ENCODE results near the gene MYBPHL.

Gene MYBPHL

GRCh38 chr1:109272021-109272799 lies 34.6 kb downstream of the MYBPHL start (continued):
- TF ChIP-seq PRDM2 (tag by site-specific recombination; IDR thresholded peaks at IDR 0.05; ENCODE audit: borderline replicate concordance) (no peak), ZFHX2 (tag by site-specific recombination; conservative IDR thresholded peaks at IDR 0.05) (peak; percentile 25; the same call in 1 of the 2 replicates), OSR2 (tag by site-specific recombination; IDR thresholded peaks at IDR 0.05) (no peak), ZNF433 (tag by site-specific recombination; IDR thresholded peaks at IDR 0.05; ENCODE audit: low read depth) (no peak), ZNF214 (tag by site-specific recombination; IDR thresholded peaks at IDR 0.05; ENCODE audit: borderline replicate concordance) (no peak), ZNF146 (tag by site-specific recombination; IDR thresholded peaks at IDR 0.05) (no peak), ZNF223 (tag by site-specific recombination; IDR thresholded peaks at IDR 0.05) (no peak), ZNF221 (tag by site-specific recombination; IDR thresholded peaks at IDR 0.05; ENCODE audit: borderline replicate concordance) (no peak), REST (tag by site-specific recombination; IDR thresholded peaks at IDR 0.05) (no peak), ZNF335 (tag by site-specific recombination; conservative IDR thresholded peaks at IDR 0.05) (no peak), ZNF404 (tag by site-specific recombination; IDR thresholded peaks at IDR 0.05) (no peak), ZXDB (tag by site-specific recombination; IDR thresholded peaks at IDR 0.05) (no peak), EGR2 (tag by site-specific recombination; IDR thresholded peaks at IDR 0.05; ENCODE audit: low read depth) (no peak), ZFP41 (tag by site-specific recombination; IDR thresholded peaks at IDR 0.05; ENCODE audit: borderline replicate concordance) (no peak), ZNF10 (tag by site-specific recombination; IDR thresholded peaks at IDR 0.05) (no peak), BCL11B (tag by site-specific recombination; IDR thresholded peaks at IDR 0.05; ENCODE audit: low read depth) (no peak)
- TF ChIP-seq, protein P1, sequence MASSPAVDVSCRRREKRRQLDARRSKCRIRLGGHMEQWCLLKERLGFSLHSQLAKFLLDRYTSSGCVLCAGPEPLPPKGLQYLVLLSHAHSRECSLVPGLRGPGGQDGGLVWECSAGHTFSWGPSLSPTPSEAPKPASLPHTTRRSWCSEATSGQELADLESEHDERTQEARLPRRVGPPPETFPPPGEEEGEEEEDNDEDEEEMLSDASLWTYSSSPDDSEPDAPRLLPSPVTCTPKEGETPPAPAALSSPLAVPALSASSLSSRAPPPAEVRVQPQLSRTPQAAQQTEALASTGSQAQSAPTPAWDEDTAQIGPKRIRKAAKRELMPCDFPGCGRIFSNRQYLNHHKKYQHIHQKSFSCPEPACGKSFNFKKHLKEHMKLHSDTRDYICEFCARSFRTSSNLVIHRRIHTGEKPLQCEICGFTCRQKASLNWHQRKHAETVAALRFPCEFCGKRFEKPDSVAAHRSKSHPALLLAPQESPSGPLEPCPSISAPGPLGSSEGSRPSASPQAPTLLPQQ (tag by site-specific recombination; IDR thresholded peaks at IDR 0.05) = peak; percentile 22; the same call in 1 of the 2 replicates
- TF ChIP-seq, protein P2, sequence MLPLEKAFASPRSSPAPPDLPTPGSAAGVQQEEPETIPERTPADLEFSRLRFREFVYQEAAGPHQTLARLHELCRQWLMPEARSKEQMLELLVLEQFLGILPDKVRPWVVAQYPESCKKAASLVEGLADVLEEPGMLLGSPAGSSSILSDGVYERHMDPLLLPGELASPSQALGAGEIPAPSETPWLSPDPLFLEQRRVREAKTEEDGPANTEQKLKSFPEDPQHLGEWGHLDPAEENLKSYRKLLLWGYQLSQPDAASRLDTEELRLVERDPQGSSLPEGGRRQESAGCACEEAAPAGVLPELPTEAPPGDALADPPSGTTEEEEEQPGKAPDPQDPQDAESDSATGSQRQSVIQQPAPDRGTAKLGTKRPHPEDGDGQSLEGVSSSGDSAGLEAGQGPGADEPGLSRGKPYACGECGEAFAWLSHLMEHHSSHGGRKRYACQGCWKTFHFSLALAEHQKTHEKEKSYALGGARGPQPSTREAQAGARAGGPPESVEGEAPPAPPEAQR (tag by site-specific recombination; IDR thresholded peaks at IDR 0.05) = no peak

All from HEK293 (cell line).